Esophagus (tissue), 2 donors: ENCODE results near the gene ASF1A. TPM values are rescaled to one million over a fixed set of nuclear protein-coding genes. Genes with fewer than 3 reads are reported as not detected.

Experiments used
- H3K27ac ChIP-seq, 2 donors: one replicate each; pipeline ENCODE4 v1.5.1; 2013; ENCODE audit warnings: low read depth in 2 of 2, mild to moderate bottlenecking in 2 of 2, inconsistent platforms in 1 of 2, low read length in 1 of 2, moderate library complexity in 1 of 2
- H3K27me3 ChIP-seq, 2 donors: one replicate each; pipeline ENCODE4 v1.6.1; 2013; ENCODE audit warnings: low read length in 2 of 2, control low read depth in 1 of 2, mild to moderate bottlenecking in 1 of 2; ENCODE audit not compliant: insufficient read depth in 2 of 2, control insufficient read depth in 1 of 2
- H3K36me3 ChIP-seq, 2 donors: one replicate each; pipeline ENCODE4 v1.6.1; 2013; ENCODE audit warnings: low read length in 1 of 2; ENCODE audit not compliant: control insufficient read depth in 2 of 2, insufficient read depth in 2 of 2
- H3K4me1 ChIP-seq, 2 donors: one replicate each; pipeline ENCODE4 v1.6.1; 2013; ENCODE audit warnings: low read length in 1 of 2; ENCODE audit not compliant: control insufficient read depth in 2 of 2, insufficient read depth in 2 of 2
- H3K4me3 ChIP-seq, 2 donors: one replicate each; pipeline ENCODE4 v1.5.1; 2013; ENCODE audit warnings: low read length in 2 of 2, mild to moderate bottlenecking in 2 of 2, low read depth in 1 of 2, moderate library complexity in 1 of 2
- H3K9me3 ChIP-seq, 2 donors: one replicate each; pipeline ENCODE4 v1.6.1; 2013; ENCODE audit warnings: mild to moderate bottlenecking in 2 of 2, low read depth in 1 of 2, low read length in 1 of 2, moderate library complexity in 1 of 2; ENCODE audit not compliant: control insufficient read depth in 2 of 2, insufficient read depth in 1 of 2
- WGBS, 2 donors: extraction: QIAGEN DNeasy Blood & Tissue Kit; methylation state at CpG; one replicate each; pipeline ENCODE4 v1.1.7; 2013; 5-methylcytosine and 5-hydroxymethylcytosine counted together
- polyA plus RNA-seq, 2 donors: library from polyadenylated mRNA; stranded (reverse); fragments of 200-250 nt; gene quantifications; one replicate each; pipeline ENCODE4 v1.2.3, GENCODE V29; 2013
- donor health status: healthy with polysubstance abuse.
- donor health status: Bipolar disorder and iron deficiency.

The ASF1A gene
- polyA plus RNA-seq, 2 donors = 8.4 to 14.5 TPM

GRCh38 chr6:118876198-118876597, 17.8 kb upstream of the ASF1A start:
- no peak overlapping the region for H3K4me3 ChIP-seq
- H3K9me3 ChIP-seq = no peaks in the 10 kb centered on the region
- H3K36me3 ChIP-seq = no peaks in the 10 kb centered on the region
- H3K27me3 ChIP-seq = no peaks in the 10 kb centered on the region
- no peak overlapping the region for H3K27ac ChIP-seq
- WGBS, 2 donors = 59 to 78% methylated on average over 1 of the region's 1 CpG
- no peaks in the 10 kb centered on the region for H3K4me1 ChIP-seq

GRCh38 chr6:118876814-118877213, 17.1 kb upstream of the ASF1A start:
- H3K36me3 ChIP-seq = no peaks in the 10 kb centered on the region

GRCh38 chr6:118877806-118878205, 16.1 kb upstream of the ASF1A start:
- no peaks in the 10 kb centered on the region for H3K4me1 ChIP-seq
- H3K4me3 ChIP-seq = no peak overlapping the region
- no peak overlapping the region for H3K27ac ChIP-seq
- 94 to 97% methylated on average over 2 of the region's 2 CpGs for WGBS, 2 donors
- H3K9me3 ChIP-seq = no peaks in the 10 kb centered on the region
- H3K36me3 ChIP-seq = no peaks in the 10 kb centered on the region
- no peaks in the 10 kb centered on the region for H3K27me3 ChIP-seq

More at GRCh38 chr6:118876814-118877213, 17.1 kb upstream of the ASF1A start:
- Histone ChIP-seq H3K4me1 (no peaks in the 10 kb centered on the region), H3K27ac (no peak overlapping the region), H3K9me3 (no peaks in the 10 kb centered on the region), H3K27me3 (no peaks in the 10 kb centered on the region), H3K4me3 (no peak overlapping the region)

GRCh38 chr6:118881440-118882313, 12.3 kb upstream of the ASF1A start:
- H3K27me3 ChIP-seq = no peaks in the 10 kb centered on the region
- H3K4me3 ChIP-seq = no peak overlapping the region
- H3K27ac ChIP-seq = no peak overlapping the region
- H3K36me3 ChIP-seq = no peaks in the 10 kb centered on the region
- H3K4me1 ChIP-seq = peaks cover 0 to 1% of the 10 kb centered on the region in 2 donors
- WGBS, 2 donors = 82 to 86% methylated on average over 9 of the region's 9 CpGs
- no peaks in the 10 kb centered on the region for H3K9me3 ChIP-seq

GRCh38 chr6:118882314-118882905, 11.5 kb upstream of the ASF1A start:
- H3K4me3 ChIP-seq = no peak overlapping the region
- H3K9me3 ChIP-seq = no peaks in the 10 kb centered on the region
- H3K36me3 ChIP-seq = no peaks in the 10 kb centered on the region
- WGBS, 2 donors = 93% methylated on average over 4 of the region's 4 CpGs
- peak overlapping the region in 1 of 2 donors; percentile 4 for H3K27ac ChIP-seq
- no peaks in the 10 kb centered on the region for H3K27me3 ChIP-seq
- peaks cover 0 to 2% of the 10 kb centered on the region in 2 donors for H3K4me1 ChIP-seq

GRCh38 chr6:118886641-118887040, 7.3 kb upstream of the ASF1A start:
- Histone ChIP-seq H3K27me3 (no peaks in the 10 kb centered on the region), H3K9me3 (no peaks in the 10 kb centered on the region), H3K4me1 (peaks cover 0 to 2% of the 10 kb centered on the region in 2 donors), H3K27ac (no peak overlapping the region), H3K36me3 (no peaks in the 10 kb centered on the region), H3K4me3 (no peak overlapping the region)
- whole genome bisulfite sequencing, 2 donors = 92 to 95% methylated on average over 6 of the region's 6 CpGs

GRCh38 chr6:118889163-118889562, 4.8 kb upstream of the ASF1A start:
- H3K4me3 ChIP-seq = no peak overlapping the region
- no peaks in the 10 kb centered on the region for H3K36me3 ChIP-seq
- H3K4me1 ChIP-seq = peaks cover 0 to 2% of the 10 kb centered on the region in 2 donors
- H3K27ac ChIP-seq = no peak overlapping the region
- 86 to 90% methylated on average over 4 of the region's 4 CpGs for WGBS, 2 donors
- H3K9me3 ChIP-seq = no peaks in the 10 kb centered on the region
- no peaks in the 10 kb centered on the region for H3K27me3 ChIP-seq

- no peaks in the 10 kb centered on the region for H3K9me3 ChIP-seq
- H3K36me3 ChIP-seq = no peaks in the 10 kb centered on the region
- no peak overlapping the region for H3K4me3 ChIP-seq
- WGBS, 2 donors = 80 to 88% methylated on average over 5 of the region's 5 CpGs
- H3K27me3 ChIP-seq = no peaks in the 10 kb centered on the region
- H3K27ac ChIP-seq = peak overlapping the region in 1 of 2 donors; percentile 30
- peaks cover 0 to 2% of the 10 kb centered on the region in 2 donors for H3K4me1 ChIP-seq
Observed at GRCh38 chr6:118890997-118891790, 2.8 kb upstream of the ASF1A start.

- Histone ChIP-seq H3K36me3 (no peaks in the 10 kb centered on the region), H3K27ac (peak overlapping the region in 1 of 2 donors; percentile 62), H3K4me1 (peaks cover 0 to 2% of the 10 kb centered on the region in 2 donors), H3K4me3 (peak overlapping the region in 1 of 2 donors; percentile 88), H3K27me3 (no peaks in the 10 kb centered on the region), H3K9me3 (no peaks in the 10 kb centered on the region)
- 25 to 27% methylated on average over 6 of the region's 6 CpGs for WGBS, 2 donors
Observed at GRCh38 chr6:118892355-118892991, 1.5 kb upstream of the ASF1A start.
